Measurements from ENCODE around the gene AGPAT1.
"Not testable (repeated sequence)": the region's sequence is repeated elsewhere in the genome, so short reads cannot be mapped to it uniquely, and the experiment has no call there.

AGPAT1 gene

GRCh38 chr6:32193096-32193495 is 17.2 kb upstream of the AGPAT1 start:
- peak overlapping the region; percentile 98 for H3K27ac Mint-ChIP-seq
- H3K4me1 Mint-ChIP-seq (ENCODE audit: low read depth): peaks cover 39% of the 10 kb centered on the region
- not testable (repeated sequence) for H3K27me3 Mint-ChIP-seq (ENCODE audit: low read depth); H3K9me3 Mint-ChIP-seq
- H3K4me3 Mint-ChIP-seq: peak overlapping the region; percentile 99
- peaks cover 31% of the 10 kb centered on the region for H3K36me3 Mint-ChIP-seq (ENCODE audit: low read depth)

GRCh38 chr6:32192608-32193039 is 16.7 kb upstream of the AGPAT1 start, which contains the start of gene GPSM3:
GPSM3 (minus strand) TSS chr6:32192643; CDS start chr6:32192513, 130 bp downstream.
- H3K4me3 Mint-ChIP-seq: peak within 1 kb of the TSS; percentile 99
- peak within 1 kb of the TSS; percentile 98 for H3K27ac Mint-ChIP-seq

GRCh38 chr6:32191696-32192607 is 16.1 kb upstream of the AGPAT1 start:
- Mint-ChIP-seq H3K4me3 (peak overlapping the region; percentile 99), H3K27me3 (ENCODE audit: low read depth) (no peaks in the 10 kb centered on the region), H3K9me3 (no peaks in the 10 kb centered on the region), H3K4me1 (ENCODE audit: low read depth) (peaks cover 44% of the 10 kb centered on the region), H3K27ac (peak overlapping the region; percentile 98), H3K36me3 (ENCODE audit: low read depth) (peaks cover 38% of the 10 kb centered on the region)

More at GRCh38 chr6:32192608-32193039, 16.7 kb upstream of the AGPAT1 start, which contains the start of gene GPSM3:
- Mint-ChIP-seq H3K36me3 (ENCODE audit: low read depth) (peaks cover 32% of the 10 kb centered on the region), H3K4me1 (ENCODE audit: low read depth) (peaks cover 40% of the 10 kb centered on the region), H3K27me3 (ENCODE audit: low read depth) (no peaks in the 10 kb centered on the region), H3K9me3 (no peaks in the 10 kb centered on the region)

- peak overlapping the region; percentile 98 for H3K27ac Mint-ChIP-seq
- H3K27me3 Mint-ChIP-seq (ENCODE audit: low read depth): no peaks in the 10 kb centered on the region
- H3K4me3 Mint-ChIP-seq: peak overlapping the region; percentile 99
- H3K36me3 Mint-ChIP-seq (ENCODE audit: low read depth): peaks cover 47% of the 10 kb centered on the region
- H3K4me1 Mint-ChIP-seq (ENCODE audit: low read depth): peaks cover 48% of the 10 kb centered on the region
- H3K9me3 Mint-ChIP-seq: no peaks in the 10 kb centered on the region
Measured at GRCh38 chr6:32190911-32191677, 15.2 kb upstream of the AGPAT1 start.

- Mint-ChIP-seq H3K27ac (peak within 1 kb of the TSS; percentile 98), H3K36me3 (ENCODE audit: low read depth) (peaks cover 52% of the 10 kb centered on the region), H3K4me3 (peak within 1 kb of the TSS; percentile 99), H3K9me3 (no peaks in the 10 kb centered on the region), H3K4me1 (ENCODE audit: low read depth) (peaks cover 49% of the 10 kb centered on the region), H3K27me3 (ENCODE audit: low read depth) (no peaks in the 10 kb centered on the region)
Measured at GRCh38 chr6:32190054-32190851, 14.4 kb upstream of the AGPAT1 start, which contains the start of gene PBX2. PBX2 (minus strand) TSS chr6:32190202; CDS start chr6:32189915, 287 bp downstream.

- Mint-ChIP-seq H3K4me1 (ENCODE audit: low read depth) (peaks cover 44% of the 10 kb centered on the region), H3K27ac (peak overlapping the region; percentile 92), H3K9me3 (no peaks in the 10 kb centered on the region), H3K4me3 (peak overlapping the region; percentile 96), H3K36me3 (ENCODE audit: low read depth) (peaks cover 52% of the 10 kb centered on the region), H3K27me3 (ENCODE audit: low read depth) (no peaks in the 10 kb centered on the region)
Measured at GRCh38 chr6:32189742-32190053, 13.8 kb upstream of the AGPAT1 start.

- Mint-ChIP-seq H3K27ac (peak overlapping the region; percentile 92), H3K36me3 (ENCODE audit: low read depth) (peaks cover 54% of the 10 kb centered on the region), H3K4me1 (ENCODE audit: low read depth) (peaks cover 40% of the 10 kb centered on the region), H3K4me3 (peak overlapping the region; percentile 96), H3K27me3 (ENCODE audit: low read depth) (no peaks in the 10 kb centered on the region), H3K9me3 (no peaks in the 10 kb centered on the region)
Measured at GRCh38 chr6:32189069-32189741, 13.3 kb upstream of the AGPAT1 start.

- no peaks in the 10 kb centered on the region for H3K27me3 Mint-ChIP-seq (ENCODE audit: low read depth)
Measured at GRCh38 chr6:32188381-32189068, 12.6 kb upstream of the AGPAT1 start.

GRCh38 chr6:32187725-32188380 is 12.0 kb upstream of the AGPAT1 start:
- Mint-ChIP-seq H3K4me3 (peak overlapping the region; percentile 46), H3K27ac (peak overlapping the region; percentile 71), H3K4me1 (ENCODE audit: low read depth) (peaks cover 28% of the 10 kb centered on the region), H3K36me3 (ENCODE audit: low read depth) (peaks cover 58% of the 10 kb centered on the region)
- H3K9me3 Mint-ChIP-seq; H3K27me3 Mint-ChIP-seq (ENCODE audit: low read depth): not testable (repeated sequence)

More at GRCh38 chr6:32188381-32189068, 12.6 kb upstream of the AGPAT1 start:
- Mint-ChIP-seq H3K4me3 (peak overlapping the region; percentile 96), H3K27ac (peak overlapping the region; percentile 92), H3K4me1 (ENCODE audit: low read depth) (peaks cover 33% of the 10 kb centered on the region), H3K36me3 (ENCODE audit: low read depth) (peaks cover 55% of the 10 kb centered on the region), H3K9me3 (no peaks in the 10 kb centered on the region)

GRCh38 chr6:32187009-32187709 is 11.3 kb upstream of the AGPAT1 start:
- Mint-ChIP-seq H3K4me3 (peak overlapping the region; percentile 57), H3K36me3 (ENCODE audit: low read depth) (peaks cover 60% of the 10 kb centered on the region), H3K27me3 (ENCODE audit: low read depth) (no peaks in the 10 kb centered on the region), H3K9me3 (no peaks in the 10 kb centered on the region), H3K27ac (peak overlapping the region; percentile 89), H3K4me1 (ENCODE audit: low read depth) (peaks cover 28% of the 10 kb centered on the region)

- H3K9me3 Mint-ChIP-seq: not testable (repeated sequence)
- Mint-ChIP-seq H3K4me3 (peak overlapping the region; percentile 57), H3K36me3 (ENCODE audit: low read depth) (peaks cover 54% of the 10 kb centered on the region)
Measured at GRCh38 chr6:32186151-32186840, 10.4 kb upstream of the AGPAT1 start.

GRCh38 chr6:32185681-32186131 is 9.8 kb upstream of the AGPAT1 start:
- H3K4me3 Mint-ChIP-seq: peak overlapping the region; percentile 56
- H3K36me3 Mint-ChIP-seq (ENCODE audit: low read depth): peaks cover 52% of the 10 kb centered on the region
- H3K9me3 Mint-ChIP-seq; H3K27me3 Mint-ChIP-seq (ENCODE audit: low read depth): not testable (repeated sequence)
- peak overlapping the region; percentile 89 for H3K27ac Mint-ChIP-seq
- H3K4me1 Mint-ChIP-seq (ENCODE audit: low read depth): peaks cover 30% of the 10 kb centered on the region

More at GRCh38 chr6:32186151-32186840, 10.4 kb upstream of the AGPAT1 start:
- peak overlapping the region; percentile 89 for H3K27ac Mint-ChIP-seq
- not testable (repeated sequence) for H3K27me3 Mint-ChIP-seq (ENCODE audit: low read depth)
- peaks cover 28% of the 10 kb centered on the region for H3K4me1 Mint-ChIP-seq (ENCODE audit: low read depth)
